ENCODE results near the gene SPIN1.

- no peak for TF ChIP-seq CTCF (conservative IDR thresholded peaks at IDR 0.05)
- no peak for TF ChIP-seq ZFX (IDR thresholded peaks at IDR 0.05)
Measured at GRCh38 chr9:88373045-88373444, 15.2 kb upstream of the SPIN1 start.

Data from C4-2B (cell line).